Glomerular endothelial cell (primary cell): ENCODE measurements around the gene BARX1. TPM values are rescaled to one million over a fixed set of nuclear protein-coding genes. Genes with fewer than 3 reads are reported as not detected.
A peak's percentile ranks its signal among the peaks of the same experiment; 100 is the strongest.
"Not testable (repeated sequence)": the region's sequence is repeated elsewhere in the genome, so short reads cannot be mapped to it uniquely, and the experiment has no call there.

ENCODE experiments used
- DNase-seq: peaks from one replicate; pipeline ENCODE4 v3.0.0-alpha.2; 2011; ENCODE audit warnings: low read depth, low spot score; ENCODE audit errors: extremely low read depth
- total RNA-seq: library from RNA; depleted of rRNA; stranded (reverse); fragments of >200 nt; gene quantifications from 2 replicates; pipeline ENCODE4 v1.2.3, GENCODE V29; 2015

Gene BARX1
- total RNA-seq, 1 donor from 2014 or later = not detected

GRCh38 chr9:93967020-93967803 is 12.1 kb upstream of the BARX1 start:
- DNase-seq = no peak

- no peak for DNase-seq
These were observed 10.8 kb upstream of the BARX1 start for GRCh38 chr9:93965830-93966577.

DNA sequence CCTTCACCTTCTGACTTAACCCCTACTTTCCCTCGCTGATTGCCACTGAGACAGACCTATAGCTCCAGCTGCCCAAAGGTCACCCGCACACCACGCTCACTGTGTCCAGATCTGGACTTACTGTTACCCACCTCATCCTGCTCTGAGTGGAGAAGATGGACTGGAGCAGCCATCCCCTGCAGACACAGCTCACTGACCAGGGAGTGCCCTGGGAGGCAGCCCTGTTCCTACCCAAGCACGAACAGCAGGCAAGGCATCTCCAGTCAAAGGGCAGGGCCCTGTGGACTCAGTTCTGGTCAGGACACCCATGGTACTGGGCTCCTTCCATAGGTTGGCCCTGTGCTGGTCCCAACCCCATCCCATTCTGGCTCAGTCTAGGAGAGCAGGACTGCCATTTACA is 9.5 kb upstream of the BARX1 start:
- DNase-seq = no peak

GRCh38 chr9:93963969-93964368 is 8.8 kb upstream of the BARX1 start:
- no peak for DNase-seq

DNA sequence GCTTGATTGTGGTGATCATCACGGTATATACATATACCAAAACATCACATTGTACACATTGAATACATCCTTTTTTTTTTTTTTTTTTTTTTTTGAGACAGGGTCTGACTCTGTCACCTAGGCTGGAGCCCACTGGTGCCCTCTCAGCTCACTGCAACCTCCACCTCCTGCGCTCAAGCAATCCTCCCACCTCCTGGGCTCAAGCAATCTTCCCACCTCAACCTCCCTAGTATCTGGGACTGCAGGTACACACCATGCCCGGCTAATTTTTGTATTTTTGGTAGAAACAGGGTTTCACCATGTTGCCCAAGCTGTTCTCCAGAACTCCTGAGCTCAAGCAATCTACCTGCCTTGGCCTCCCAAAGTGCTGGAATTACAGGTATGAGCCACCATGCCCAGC is 8.3 kb upstream of the BARX1 start:
- DNase-seq = not testable (repeated sequence)

DNA sequence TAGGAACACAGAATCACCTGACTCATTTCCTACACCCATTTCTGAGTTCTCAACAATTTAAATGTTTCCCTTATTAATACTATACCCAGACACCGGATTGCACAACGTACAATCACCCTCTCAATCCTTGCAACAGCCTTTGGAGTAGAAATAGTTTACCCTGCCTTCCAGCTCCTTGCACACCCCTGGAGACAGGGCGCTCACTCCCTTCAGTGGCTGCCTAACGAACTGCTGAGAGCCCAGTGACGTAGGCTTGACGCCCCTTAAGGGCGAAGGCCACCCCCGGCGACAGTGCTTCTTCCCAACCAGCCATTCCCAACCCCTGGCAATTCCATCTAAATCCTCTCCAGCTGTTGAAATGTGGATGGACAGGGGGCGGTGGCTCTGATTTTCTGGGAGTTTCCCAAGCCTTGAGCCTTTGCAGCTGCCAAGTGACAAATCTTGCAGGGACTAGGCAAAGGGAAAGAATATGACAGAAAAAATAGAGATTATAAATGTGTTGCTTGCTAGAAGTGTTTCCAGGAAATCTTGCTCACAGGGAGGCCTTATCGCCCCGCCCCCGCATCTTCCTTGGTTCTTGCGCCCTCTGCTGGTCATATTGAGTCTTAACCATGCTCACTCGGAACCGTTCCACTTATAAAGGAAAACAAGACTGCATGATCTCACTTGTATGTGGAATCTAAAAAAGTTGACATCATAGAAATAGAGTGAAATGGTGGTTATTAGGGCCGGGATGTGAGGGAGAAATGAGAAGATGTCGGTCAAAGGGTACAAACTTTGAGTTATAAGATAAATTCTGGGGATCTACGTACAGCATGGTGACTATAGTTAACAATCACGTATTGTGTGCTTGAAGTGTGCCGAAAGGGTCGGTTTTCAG is 7.6 kb upstream of the BARX1 start:
- DNase-seq = peak; percentile 50

DNA sequence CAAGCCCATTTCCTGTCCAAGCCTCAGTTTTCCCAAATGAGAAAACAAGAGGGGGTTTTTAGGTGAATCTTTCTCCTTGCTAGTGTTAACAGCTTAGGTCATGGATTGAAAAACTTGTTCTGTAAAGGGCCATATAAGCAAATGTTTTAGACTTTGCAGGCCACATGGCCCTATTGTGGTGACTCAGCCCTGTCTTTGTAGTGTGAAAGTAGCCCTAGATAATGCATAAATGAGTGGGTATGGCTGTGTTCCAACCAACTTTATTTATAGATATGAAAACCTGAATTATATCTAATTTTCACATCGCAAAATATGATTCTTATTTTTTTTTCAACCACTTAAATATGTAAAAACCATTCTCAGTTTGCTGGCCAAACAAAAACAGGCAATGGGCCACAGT is 6.9 kb upstream of the BARX1 start:
- DNase-seq = no peak

DNA sequence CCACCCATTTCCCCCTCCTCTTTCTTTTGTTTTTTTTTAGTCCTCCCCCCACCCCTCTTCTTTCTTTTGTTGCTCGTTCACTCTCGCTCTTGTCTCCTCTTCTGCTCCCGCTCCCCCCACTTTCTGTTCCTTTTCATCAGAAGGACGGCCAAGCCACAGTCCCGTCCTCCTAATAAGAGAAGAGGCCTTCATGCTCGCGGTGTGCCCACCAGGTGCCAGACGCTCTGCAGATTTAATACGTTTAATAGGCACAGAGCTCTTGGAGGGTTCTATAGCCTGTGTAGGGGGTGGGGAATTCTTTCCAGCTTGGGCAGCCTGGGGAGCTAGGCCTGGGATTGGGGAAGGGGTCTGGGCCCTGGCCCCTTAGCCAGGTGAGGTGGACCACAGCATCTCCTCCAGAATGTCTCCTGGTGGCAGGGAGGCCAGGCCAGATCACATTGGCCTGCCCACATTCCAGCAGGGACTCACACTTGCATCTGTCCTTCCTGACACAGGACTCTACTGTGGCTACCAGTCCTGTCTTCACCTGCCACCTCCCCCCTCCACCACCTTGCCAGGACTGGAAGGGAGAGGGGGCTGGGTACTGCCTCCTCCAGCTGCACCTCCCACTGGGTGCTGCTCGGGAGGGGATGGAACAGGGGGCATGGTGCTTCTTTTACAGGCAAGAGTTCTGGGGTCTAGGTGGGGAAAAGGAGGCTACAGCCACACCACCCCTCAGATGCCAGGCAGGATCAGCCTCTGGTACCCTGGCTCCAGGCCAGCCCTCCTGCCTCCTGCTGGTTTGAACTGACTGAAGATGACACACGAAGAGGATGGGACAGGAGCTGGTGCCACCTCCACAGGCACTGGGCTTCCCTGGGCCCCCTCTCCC is 6.1 kb upstream of the BARX1 start:
- no peak for DNase-seq

GRCh38 chr9:93960221-93960970 is 5.2 kb upstream of the BARX1 start:
- no peak for DNase-seq

- no peak for DNase-seq
These were observed 4.6 kb upstream of the BARX1 start for GRCh38 chr9:93959739-93960154.

- DNase-seq = no peak
These were observed 3.9 kb upstream of the BARX1 start for GRCh38 chr9:93958819-93959682.

- no peak for DNase-seq
These were observed 3.1 kb upstream of the BARX1 start for GRCh38 chr9:93958121-93958818.

DNA sequence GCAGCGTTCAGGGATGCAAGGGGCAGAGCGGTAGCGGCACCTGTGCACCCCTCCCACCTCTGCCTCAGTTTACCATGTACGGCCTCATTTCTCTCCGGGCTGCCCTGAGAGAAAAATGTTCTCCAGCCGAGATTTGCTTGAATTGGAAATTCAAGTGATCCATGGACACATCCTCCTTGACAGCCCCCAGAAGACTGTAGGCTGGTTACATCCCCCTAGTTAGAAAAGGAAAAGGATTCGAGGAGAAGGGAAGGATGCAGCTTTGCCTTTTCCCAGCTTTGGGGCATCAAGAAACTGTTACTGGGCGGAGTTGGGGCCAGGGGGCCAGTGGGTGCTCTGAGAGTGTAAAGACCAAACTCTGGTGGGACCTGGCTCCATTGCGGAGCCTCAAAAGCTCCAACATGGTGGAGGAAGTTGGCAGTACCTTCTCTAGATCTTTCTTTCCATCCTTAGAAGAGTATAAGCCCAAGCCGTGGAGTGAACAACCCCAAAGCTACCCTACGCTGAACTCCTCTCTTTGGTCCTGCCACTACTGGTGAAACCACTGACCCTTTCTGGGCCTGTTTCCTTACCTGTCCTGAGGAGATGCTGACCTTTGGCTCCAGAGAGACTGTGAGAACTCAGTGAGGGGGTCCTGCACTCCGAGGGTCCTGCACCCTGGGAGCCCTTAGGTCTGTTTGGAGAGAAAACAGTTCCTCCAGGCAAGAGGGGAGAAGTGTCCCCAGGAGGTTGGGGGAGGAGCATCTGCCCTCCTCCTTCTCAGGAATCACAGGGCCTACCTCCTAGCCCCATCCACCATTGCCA is 1.0 kb upstream of the BARX1 start:
- no peak for DNase-seq

GRCh38 chr9:93954434-93955061 is 607 bp downstream of the BARX1 start:
- no peak for DNase-seq

DNA sequence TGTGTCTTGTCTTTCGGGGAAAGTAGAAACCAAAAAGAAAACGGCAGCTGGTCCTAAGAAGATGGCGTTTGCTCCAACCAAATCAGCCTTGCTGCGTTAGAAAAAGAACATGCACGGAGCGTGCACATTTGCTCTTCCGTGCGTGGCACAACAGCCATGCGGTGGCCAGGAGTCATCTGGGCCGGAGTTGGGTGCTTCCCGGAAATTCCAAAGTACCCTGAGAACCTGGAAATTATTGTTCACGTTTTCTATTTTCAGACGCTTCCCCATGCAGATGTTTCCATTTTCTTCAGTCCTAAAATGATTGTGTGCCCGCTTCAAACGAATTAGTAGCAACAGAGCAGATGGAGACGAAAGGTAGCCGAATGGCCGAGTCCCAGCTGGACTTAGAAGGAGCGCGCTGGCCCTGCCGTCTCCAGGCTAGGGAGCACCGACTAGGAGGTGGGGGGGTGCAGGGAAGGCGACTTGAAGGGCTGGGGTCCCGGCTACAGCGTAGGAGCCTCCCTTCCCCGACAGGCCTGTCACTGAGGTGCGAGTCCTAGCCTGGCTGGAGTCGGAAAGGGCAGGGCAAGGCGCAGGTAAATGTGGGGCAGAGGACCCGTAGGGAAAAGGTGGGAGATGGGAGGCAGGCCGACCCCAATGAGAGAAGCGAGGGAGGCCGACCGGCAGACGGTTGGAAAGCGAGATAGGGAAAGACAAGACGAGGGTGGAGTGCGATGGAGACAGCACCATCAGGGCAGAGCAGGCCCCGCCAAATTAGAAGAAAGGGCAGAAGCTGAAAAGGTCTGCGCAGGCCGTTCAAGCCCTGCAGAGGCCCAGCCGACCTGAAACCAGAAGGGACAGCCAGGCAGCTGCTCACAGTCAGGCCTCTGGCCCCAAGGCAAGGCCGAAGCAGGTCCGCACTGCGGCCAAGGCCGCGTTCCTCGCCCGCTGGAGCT is 1.4 kb downstream of the BARX1 start:
- DNase-seq = no peak
